Measurements from ENCODE around the gene TDRD5.

DNA sequence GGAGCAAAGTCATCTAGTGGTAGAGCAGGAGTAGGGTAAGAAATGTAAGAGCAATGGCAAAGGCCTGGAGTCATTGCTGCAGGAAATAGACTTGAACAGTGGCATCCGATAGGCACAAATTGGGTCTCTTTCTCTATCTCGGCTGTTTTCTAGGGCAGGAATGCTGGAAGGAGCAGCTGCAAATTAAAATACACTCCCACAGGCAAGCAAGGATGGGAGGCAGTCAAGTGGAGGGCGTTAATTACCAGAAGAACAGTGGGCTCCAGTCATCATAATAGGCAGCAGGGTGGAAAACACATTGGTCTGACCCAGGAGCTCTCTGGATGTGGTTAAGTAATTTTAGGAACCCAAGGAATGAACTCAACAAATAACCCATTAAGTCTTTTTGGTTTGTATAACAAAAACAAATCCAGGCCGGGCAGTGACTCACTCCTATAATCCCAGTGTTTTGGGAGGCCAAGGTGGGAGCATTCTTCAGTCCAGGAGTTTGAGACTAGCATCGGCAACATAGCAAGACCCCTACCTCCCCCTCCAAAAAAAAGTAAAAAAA is 7.8 kb upstream of the TDRD5 start:
- TF ChIP-seq, protein P1, sequence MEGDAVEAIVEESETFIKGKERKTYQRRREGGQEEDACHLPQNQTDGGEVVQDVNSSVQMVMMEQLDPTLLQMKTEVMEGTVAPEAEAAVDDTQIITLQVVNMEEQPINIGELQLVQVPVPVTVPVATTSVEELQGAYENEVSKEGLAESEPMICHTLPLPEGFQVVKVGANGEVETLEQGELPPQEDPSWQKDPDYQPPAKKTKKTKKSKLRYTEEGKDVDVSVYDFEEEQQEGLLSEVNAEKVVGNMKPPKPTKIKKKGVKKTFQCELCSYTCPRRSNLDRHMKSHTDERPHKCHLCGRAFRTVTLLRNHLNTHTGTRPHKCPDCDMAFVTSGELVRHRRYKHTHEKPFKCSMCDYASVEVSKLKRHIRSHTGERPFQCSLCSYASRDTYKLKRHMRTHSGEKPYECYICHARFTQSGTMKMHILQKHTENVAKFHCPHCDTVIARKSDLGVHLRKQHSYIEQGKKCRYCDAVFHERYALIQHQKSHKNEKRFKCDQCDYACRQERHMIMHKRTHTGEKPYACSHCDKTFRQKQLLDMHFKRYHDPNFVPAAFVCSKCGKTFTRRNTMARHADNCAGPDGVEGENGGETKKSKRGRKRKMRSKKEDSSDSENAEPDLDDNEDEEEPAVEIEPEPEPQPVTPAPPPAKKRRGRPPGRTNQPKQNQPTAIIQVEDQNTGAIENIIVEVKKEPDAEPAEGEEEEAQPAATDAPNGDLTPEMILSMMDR (IDR thresholded peaks at IDR 0.05): no peak
- no peak for TF ChIP-seq POLR2A (IDR thresholded peaks at IDR 0.05)
